D721Med (cell line): ENCODE measurements around the gene AIFM2.

Source experiments
- DNase-seq: peaks from one replicate; pipeline ENCODE4 v3.0.0; 2011; ENCODE audit warnings: low spot score; ENCODE audit not compliant: insufficient read length
- FAIRE-seq: peaks from 2 replicates; lab custom pipeline; 2011; peaks lifted over from hg19 to GRCh38; lab: Jason Lieb, UNC
- CTCF ChIP-seq: IDR thresholded peaks from 2 replicates; pipeline ENCODE4 v1.5.1; 2012; ENCODE audit warnings: mild to moderate bottlenecking, control low read depth; ENCODE audit not compliant: insufficient read depth; ENCODE audit errors: missing control alignments

The AIFM2 gene

GRCh38 chr10:70093335-70093944 lies 39.2 kb downstream of the AIFM2 start:
- FAIRE-seq, result no peak
- no peak for TF ChIP-seq CTCF
- DNase-seq, result no peak

GRCh38 chr10:70092389-70092718 lies 40.3 kb downstream of the AIFM2 start:
- FAIRE-seq, result no peak
- no peak for DNase-seq
- TF ChIP-seq CTCF, result no peak

GRCh38 chr10:70090951-70091350 lies 41.7 kb downstream of the AIFM2 start:
- no peak for FAIRE-seq
- DNase-seq, result no peak
- TF ChIP-seq CTCF, result no peak

- no peak for FAIRE-seq
- DNase-seq, result no peak
- TF ChIP-seq CTCF, result no peak
These were observed 42.6 kb downstream of the AIFM2 start for GRCh38 chr10:70090013-70090412.

- DNase-seq, result no peak
- no peak for FAIRE-seq
- no peak for TF ChIP-seq CTCF
These were observed 44.3 kb downstream of the AIFM2 start for GRCh38 chr10:70088308-70088698.

- FAIRE-seq (no peak), DNase-seq (no peak)
- no peak for TF ChIP-seq CTCF
These were observed 44.9 kb downstream of the AIFM2 start for GRCh38 chr10:70087616-70088307.

GRCh38 chr10:70085975-70086613 lies 46.5 kb downstream of the AIFM2 start:
- DNase-seq (no peak), FAIRE-seq (no peak)
- TF ChIP-seq CTCF, result no peak
